ENCODE measurements around the gene MFGE8. TPM values are rescaled to one million over a fixed set of nuclear protein-coding genes. Genes with fewer than 3 reads are reported as not detected.
A peak's percentile ranks its signal among the peaks of the same experiment; 100 is the strongest.

The MFGE8 gene
- total and polyA plus RNA-seq, 9 of the 15 experiments (the other 6 are each of a cell fraction or from before 2014, with no cell fraction given) = 2.3 to 142 (median 62.3) TPM

GRCh38 chr15:88938802-88939485, 25.8 kb upstream of the MFGE8 start (continued):
- TF ChIP-seq C11orf30 (IDR thresholded peaks at IDR 0.05; ENCODE audit: low read depth) (peak; percentile 76), TARDBP (IDR thresholded peaks at IDR 0.05) (0 out of 2 replicates have a peak, but pooled peaks have one; percentile 53), NFYB (IDR thresholded peaks at IDR 0.05; ENCODE audit: extremely low read depth, insufficient read length) (no peak), ATF7 (IDR thresholded peaks at IDR 0.05) (peak; percentile 76), RNF2 (IDR thresholded peaks at IDR 0.05) (peak; percentile 49; the same call in 1 of the 2 replicates), ETV5 (CRISPR knock-in tag; IDR thresholded peaks at IDR 0.05; ENCODE audit: low read depth) (peak; percentile 96), PCBP1 (IDR thresholded peaks at IDR 0.05; ENCODE audit: low read depth, low read length, poor library complexity, severe bottlenecking) (no peak), PHF21A (IDR thresholded peaks at IDR 0.05; ENCODE audit: borderline replicate concordance, low read depth) (peak; percentile 92), HNRNPH1 (optimal IDR thresholded peaks at IDR 0.05; ENCODE audit: low read depth, low read length) (no peak), KDM4B (IDR thresholded peaks at IDR 0.05; ENCODE audit: borderline replicate concordance in 2 of 2, low read depth in 1 of 2) (no peak), ZC3H4 (CRISPR knock-in tag; IDR thresholded peaks at IDR 0.05; ENCODE audit: borderline replicate concordance) (no peak), KLF6 (CRISPR knock-in tag; IDR thresholded peaks at IDR 0.05; ENCODE audit: borderline replicate concordance) (peak; percentile 65; the same call in 1 of the 2 replicates), RBBP5 (IDR thresholded peaks at IDR 0.05; ENCODE audit: borderline replicate concordance, insufficient read depth, low read length, poor library complexity, severe bottlenecking) (no peak), CBX3 (IDR thresholded peaks at IDR 0.05; ENCODE audit: borderline replicate concordance in 1 of 2, low read length in 2 of 2) (peak in 1 of 2 experiments; percentile 87; a peak in 2 of 3 replicates), PHF8 (IDR thresholded peaks at IDR 0.05; ENCODE audit: borderline replicate concordance, low read length) (peak; percentile 25; the same call in 1 of the 2 replicates), NUFIP1 (IDR thresholded peaks at IDR 0.05; ENCODE audit: partially characterized antibody) (peak; percentile 91), RBM25 (IDR thresholded peaks at IDR 0.05; ENCODE audit: low read depth, low read length, severe bottlenecking) (no peak), SIN3B (IDR thresholded peaks at IDR 0.05; ENCODE audit: low read depth) (no peak), ZKSCAN1 (IDR thresholded peaks at IDR 0.05; ENCODE audit: low read depth, low read length) (0 out of 2 replicates have a peak, but pooled peaks have one; percentile 29), PRDM10 (IDR thresholded peaks at IDR 0.05; ENCODE audit: partially characterized antibody) (peak; percentile 61), ZNF143 (CRISPR knock-in tag; IDR thresholded peaks at IDR 0.05) (no peak)
- TF ChIP-seq, protein P1, sequence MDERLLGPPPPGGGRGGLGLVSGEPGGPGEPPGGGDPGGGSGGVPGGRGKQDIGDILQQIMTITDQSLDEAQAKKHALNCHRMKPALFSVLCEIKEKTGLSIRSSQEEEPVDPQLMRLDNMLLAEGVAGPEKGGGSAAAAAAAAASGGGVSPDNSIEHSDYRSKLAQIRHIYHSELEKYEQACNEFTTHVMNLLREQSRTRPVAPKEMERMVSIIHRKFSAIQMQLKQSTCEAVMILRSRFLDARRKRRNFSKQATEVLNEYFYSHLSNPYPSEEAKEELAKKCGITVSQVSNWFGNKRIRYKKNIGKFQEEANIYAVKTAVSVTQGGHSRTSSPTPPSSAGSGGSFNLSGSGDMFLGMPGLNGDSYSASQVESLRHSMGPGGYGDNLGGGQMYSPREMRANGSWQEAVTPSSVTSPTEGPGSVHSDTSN (CRISPR knock-in tag; IDR thresholded peaks at IDR 0.05; ENCODE audit: low read depth) = no peak
- TF ChIP-seq, protein P1 (tag; conservative IDR thresholded peaks at IDR 0.05; ENCODE audit: low read depth) = no peak

Measured in K562 (cell line).